Measurements from ENCODE around the gene PRM1. TPM values are rescaled to one million over a fixed set of nuclear protein-coding genes. Genes with fewer than 3 reads are reported as not detected.
"Not testable (repeated sequence)": the region's sequence is repeated elsewhere in the genome, so short reads cannot be mapped to it uniquely, and the experiment has no call there.

PRM1 gene
- polyA plus RNA-seq, 4 donors: not detected

DNA sequence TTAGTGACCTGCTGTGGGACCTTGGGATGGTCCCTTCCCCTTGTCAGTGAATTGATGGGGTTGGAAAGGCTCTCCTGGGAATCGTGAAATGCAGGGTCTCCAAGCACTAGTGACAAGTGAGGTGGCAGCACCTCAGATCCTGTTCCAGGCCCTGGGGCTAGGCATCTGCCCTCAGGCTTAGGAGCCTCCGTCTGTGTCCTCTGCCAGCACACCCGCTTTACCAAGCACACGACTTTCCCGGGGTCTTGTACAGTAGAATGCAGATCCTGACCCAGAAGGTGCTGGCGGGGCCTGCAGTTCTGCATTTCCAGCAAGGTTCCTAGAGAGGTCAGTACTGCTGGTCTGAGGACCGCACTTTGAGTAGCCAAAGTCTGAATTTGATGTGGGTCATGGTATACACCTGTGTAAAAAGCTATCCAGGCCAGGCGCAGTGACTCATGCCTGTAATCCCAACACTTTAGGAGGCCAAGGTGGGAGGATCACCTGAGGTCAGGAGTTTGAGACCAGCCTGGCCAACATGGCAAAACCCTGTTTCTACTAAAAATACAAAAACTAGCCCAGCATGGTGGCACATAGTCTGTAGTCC, 33.3 kb upstream of the PRM1 start:
- no peak for DNase-seq (ENCODE audit: low read depth in 4 of 4, low spot score in 2 of 4)

DNA sequence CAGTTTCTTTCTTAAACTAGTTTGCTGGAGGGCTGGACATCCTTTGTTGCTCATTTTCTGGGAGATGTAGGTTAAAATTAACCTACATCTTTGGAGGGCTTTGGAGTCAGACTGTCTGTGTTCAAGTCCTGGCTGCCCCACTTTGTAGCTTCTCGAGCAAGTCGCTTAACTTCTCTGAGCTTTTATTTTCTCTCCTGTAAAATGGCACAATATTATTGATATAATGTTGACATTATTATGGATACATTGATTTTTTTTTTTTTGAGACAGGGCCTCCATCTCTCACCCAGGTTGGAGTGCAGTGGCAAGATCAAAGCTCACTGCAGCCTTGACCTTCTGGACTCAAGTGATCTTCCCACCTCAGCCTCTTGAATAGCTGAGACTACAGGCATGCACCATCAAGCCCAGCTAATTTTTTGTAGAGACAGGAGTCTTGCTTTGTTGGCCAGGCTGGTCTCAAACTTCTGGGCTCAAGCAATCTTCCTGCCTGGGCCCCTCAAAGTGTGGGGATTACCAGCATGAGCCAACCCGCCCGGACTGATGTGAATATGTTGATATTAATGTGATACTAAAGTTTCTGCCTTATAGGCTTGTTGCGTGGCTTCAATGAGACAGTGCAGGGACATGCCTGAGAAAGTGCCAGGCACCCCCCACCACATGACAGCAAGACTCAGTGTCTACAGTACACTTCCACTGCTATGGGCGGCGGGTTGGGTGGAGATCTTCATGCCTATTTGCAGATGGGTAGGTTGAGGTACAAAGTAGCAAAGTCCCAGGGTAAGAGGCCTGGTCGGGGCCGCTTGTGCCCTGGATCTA, 32.6 kb upstream of the PRM1 start:
- no peak for DNase-seq (ENCODE audit: low read depth in 4 of 4, low spot score in 2 of 4)

DNA sequence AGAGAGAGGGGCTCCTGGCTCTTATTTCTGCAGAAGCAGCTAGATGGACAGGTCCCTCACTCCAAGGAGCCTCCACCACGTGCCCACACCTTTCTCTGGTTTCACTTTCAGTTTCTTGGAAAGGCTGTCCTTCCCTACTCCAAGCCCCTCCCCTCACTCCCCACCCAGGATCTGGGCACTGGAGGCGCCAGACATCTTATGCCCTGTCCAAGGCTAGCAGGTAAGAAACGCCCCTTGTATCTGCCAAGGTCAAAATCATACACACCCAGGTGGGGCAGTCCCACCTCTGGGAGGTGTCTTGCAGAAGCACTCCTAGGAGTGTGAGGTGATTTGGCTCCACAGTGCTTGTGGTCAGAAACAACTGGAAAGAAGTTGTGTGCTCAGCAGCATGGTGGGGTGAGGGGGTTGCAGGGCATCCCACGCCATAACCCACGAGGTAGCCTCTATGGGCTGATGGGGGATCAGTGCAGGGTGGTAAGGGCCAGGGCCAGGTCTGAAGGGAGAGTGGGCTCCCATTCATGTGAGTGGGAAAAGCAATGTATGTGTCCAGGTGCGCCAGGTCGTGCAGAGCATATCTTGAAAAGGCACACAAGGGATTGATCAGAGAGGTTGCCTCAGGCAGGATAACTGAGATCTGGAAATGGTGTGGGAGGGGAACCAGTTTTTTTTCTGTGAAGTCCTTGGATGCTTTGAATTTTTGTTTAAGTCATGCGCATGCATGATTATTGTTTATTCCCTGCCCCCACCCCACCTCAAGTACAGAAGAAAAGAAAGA, 31.8 kb upstream of the PRM1 start:
- DNase-seq (ENCODE audit: low read depth in 4 of 4, low spot score in 2 of 4): no peak

- DNase-seq (ENCODE audit: low read depth in 4 of 4, low spot score in 2 of 4): no peak
These were observed 29.9 kb upstream of the PRM1 start for GRCh38 chr16:11310997-11311561.

DNA sequence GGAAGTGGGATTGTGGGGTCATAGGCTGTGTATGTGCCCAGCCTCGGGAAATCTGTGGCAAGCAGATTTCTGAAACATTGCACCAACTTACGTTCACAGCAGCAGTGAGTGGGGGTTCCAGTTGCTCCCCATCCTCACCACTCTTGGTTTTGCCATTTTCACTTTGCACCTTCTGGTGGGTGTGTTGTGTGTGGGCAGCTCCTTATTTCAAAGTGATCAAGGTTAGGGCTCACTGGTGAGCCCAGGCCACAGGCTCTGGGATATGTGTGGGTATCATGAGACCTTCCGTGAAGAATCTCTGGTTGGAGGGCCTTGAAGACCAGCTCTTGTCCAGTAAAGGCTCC, 29.5 kb upstream of the PRM1 start:
- no peak for DNase-seq (ENCODE audit: low read depth in 4 of 4, low spot score in 2 of 4)

DNA sequence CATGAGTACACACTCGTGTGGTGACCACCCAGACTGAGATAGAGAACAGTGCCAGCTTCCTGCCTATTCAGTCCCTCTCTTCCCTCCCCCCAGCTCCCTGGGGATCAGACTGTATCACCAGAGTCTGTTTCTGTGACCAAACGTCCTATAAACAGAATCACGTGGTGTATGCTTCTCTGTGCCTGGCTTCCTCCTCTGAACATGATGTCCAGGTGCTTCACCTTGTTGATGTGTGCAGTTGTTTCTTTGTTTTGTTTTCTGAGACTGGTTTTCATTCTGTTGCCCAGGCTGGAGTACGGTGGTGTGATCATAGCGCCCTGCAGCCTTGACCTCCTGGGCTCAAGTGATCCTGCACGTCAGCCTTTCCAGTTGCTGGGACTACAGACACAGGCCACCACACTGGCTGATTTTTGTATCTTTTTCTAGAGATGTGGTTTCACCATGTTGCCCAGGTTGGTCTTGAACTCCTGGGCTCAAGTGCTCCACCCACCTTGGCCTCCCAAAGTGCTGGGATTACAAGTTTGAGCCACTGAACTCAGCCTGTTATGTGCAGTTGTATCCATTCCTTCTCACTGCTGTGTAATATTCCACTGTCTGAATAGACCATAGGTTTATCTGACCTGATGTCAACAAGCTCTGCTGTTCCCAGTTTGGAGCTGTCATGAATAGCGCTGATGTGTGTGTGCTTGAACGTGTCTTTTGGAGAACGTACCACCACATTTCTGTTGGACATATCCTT, 28.9 kb upstream of the PRM1 start:
- no peak for DNase-seq (ENCODE audit: low read depth in 4 of 4, low spot score in 2 of 4)

DNA sequence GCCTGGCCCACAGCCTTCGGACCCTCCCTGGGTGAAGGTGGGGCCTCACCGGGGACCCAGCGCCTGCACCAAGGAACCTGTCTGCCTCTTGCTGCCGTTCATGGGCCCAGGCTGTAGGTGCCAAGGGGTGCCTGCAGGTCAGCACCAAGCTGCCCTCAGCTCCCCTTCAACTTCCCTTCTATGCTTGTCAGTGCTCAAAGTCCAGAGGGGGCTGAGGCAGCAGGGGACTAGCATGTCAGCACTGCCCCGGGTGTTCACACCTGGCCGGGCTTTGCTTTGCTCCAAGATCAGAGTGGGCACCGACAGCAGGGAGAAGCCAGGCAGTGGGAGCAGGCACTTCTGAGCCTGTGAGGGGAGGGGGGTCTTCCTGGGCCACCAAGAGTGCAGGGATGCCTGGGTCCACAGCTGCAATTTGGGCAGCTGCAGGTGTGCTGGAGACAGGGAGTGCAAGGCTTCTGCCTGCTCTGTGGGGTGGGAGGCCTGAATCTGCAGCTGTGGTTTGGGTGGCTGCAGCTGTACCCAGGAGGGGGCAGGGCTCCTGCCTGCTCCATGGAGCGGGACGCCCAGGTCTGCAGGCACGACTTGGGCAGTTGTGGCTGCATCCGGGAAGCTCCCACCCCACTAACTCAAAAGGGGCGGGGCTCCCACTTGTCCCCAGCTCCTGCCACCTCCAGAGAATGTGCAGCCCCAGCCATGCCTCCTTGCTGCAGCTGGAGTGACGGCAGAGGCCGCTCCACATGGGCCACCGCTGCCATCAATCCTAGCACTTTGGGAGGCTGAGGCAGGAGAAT, 27.6 kb upstream of the PRM1 start:
- no peak for DNase-seq (ENCODE audit: low read depth in 4 of 4, low spot score in 2 of 4)

DNA sequence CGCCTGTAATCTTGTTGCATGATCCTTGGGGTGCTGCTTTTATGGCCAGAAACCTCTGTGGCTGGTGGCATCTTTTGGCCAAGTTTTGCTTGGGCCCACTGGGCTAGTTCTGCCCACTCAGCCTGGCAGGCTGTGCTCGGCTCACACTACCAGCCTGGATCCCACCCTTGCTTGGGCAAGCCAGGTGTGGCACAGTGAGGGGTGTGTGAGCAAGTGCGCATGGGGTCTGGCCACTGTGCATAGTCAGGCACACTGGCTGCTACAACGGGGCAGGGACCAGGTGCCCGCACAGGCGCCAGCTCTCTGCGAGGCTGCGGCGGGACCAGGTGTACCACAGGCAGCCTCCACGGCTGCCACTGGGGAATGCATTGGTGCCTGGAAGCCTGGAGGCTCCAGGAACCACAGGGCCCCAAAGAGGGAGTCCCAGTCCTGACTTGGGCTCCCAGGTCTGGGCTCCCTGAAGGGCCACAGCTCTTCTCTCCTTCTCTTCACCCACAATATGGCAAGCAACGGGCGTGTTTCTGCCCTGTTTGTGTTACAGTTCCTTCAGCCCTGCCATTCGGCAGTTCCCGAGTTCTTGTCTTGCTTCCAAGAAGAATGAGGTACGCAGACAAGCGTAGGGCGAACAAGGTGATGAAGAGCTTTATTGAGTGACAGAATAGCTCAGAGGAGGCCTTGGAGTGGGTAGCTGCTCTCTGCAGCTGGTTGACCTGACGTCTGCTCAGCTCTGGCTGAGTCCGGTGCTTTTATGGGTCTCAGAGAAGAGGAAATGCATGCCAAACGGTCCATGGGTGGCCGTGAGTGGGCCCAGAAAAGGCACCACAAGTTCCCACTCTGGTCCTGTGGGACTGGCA, 26.7 kb upstream of the PRM1 start:
- no peak for DNase-seq (ENCODE audit: low read depth in 4 of 4, low spot score in 2 of 4)

GRCh38 chr16:11306997-11307638, 26.0 kb upstream of the PRM1 start:
- no peak for DNase-seq (ENCODE audit: low read depth in 4 of 4, low spot score in 2 of 4)

- DNase-seq (ENCODE audit: low read depth in 4 of 4, low spot score in 2 of 4): no peak
These were observed 25.3 kb upstream of the PRM1 start for GRCh38 chr16:11306381-11306780.

GRCh38 chr16:11303405-11304138, 22.4 kb upstream of the PRM1 start:
- no peak for DNase-seq (ENCODE audit: low read depth in 4 of 4, low spot score in 2 of 4)

DNA sequence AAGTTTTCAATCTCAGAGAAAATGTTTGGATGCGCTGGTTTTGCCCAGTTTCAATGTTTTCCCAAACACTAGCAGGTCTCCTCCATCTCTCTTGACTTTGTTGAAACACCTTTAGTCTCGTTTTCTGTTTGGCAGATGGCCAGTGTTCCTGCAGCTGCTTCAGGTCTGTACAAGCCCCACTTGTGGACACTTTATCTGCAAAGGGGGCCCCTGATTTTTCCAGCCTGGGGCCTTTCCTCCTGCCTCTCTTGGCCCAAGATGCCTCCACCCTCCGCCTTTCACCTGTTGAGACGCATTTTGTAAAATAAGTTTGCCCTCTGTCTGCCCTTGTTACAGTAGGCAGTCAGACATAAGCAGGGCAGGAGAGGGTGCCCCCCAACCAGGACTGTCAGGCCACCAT, 21.8 kb upstream of the PRM1 start:
- no peak for DNase-seq (ENCODE audit: low read depth in 4 of 4, low spot score in 2 of 4)

- no peak for DNase-seq (ENCODE audit: low read depth in 4 of 4, low spot score in 2 of 4)
These were observed 20.7 kb upstream of the PRM1 start for GRCh38 chr16:11301645-11302501.

- DNase-seq (ENCODE audit: low read depth in 4 of 4, low spot score in 2 of 4): no peak
These were observed 19.4 kb upstream of the PRM1 start for GRCh38 chr16:11300560-11300892.

DNA sequence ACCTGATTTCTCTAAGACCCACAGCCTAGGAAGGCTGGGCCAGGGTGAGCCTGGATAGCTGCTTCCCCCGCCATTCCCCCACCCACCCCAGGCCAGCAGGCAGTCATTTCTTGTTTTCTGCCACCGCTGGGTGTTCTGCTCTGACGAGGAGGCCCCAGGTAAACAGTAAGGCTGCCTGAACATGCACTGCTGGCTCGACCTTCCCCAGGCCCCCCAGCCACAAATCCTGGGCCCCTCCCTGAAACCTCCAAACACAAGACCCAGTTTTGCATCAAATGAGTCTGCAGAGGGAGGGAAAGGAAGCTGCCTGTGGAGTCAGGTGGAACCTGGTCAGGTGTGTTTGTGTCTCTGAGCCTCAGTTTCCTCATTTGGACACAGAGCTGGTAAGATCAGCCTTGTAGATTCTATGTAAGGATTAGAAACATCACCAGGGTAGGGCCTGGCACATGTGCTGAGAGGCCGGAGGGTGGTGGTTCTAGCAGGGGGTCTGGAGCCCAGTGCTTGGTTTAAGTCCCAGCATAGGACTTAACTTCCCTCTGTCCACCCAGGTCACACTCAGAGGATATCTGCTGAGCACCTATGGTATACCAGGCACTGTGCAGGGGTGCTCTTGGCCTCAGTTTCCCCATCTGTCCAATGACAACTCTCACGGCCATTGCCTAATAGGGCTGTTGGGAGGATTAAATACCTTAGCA, 18.9 kb upstream of the PRM1 start:
- no peak for DNase-seq (ENCODE audit: low read depth in 4 of 4, low spot score in 2 of 4)

GRCh38 chr16:11298950-11299547, 17.9 kb upstream of the PRM1 start:
- not testable (repeated sequence) for DNase-seq (ENCODE audit: low read depth in 4 of 4, low spot score in 2 of 4)

Data from left renal cortex interstitium (tissue), 4 donors.